DOHH2 (cell line): ENCODE measurements around the gene MIGA2.

Source experiments
- H3F3A ChIP-seq: fragments of 200-600 bp; sonication (generic), shearing (Covaris generic); 2 replicates; pipeline ENCODE4 v1.6.0; 2016; ENCODE audit warnings: antibody characterized with exemption, mild to moderate bottlenecking; ENCODE audit not compliant: control insufficient read depth, insufficient read depth
- H3K27ac ChIP-seq: fragments of 200-600 bp; sonication (generic); 2 replicates; pipeline ENCODE4 v1.5.1; 2014; ENCODE audit warnings: low read depth, mild to moderate bottlenecking, low read length, moderate library complexity
- H3K27me3 ChIP-seq: fragments of 200-600 bp; sonication (generic); 2 replicates; pipeline ENCODE4 v1.6.1; 2014; ENCODE audit warnings: mild to moderate bottlenecking, low read length, mixed read lengths; ENCODE audit not compliant: control insufficient read depth
- H3K36me3 ChIP-seq: fragments of 200-600 bp; sonication (generic); 2 replicates; pipeline ENCODE4 v1.6.1; 2014; ENCODE audit warnings: mild to moderate bottlenecking, low read length, moderate library complexity, mixed read lengths; ENCODE audit not compliant: control insufficient read depth
- H3K4me1 ChIP-seq: fragments of 200-600 bp; sonication (generic); 2 replicates; pipeline ENCODE4 v1.6.1; 2014; ENCODE audit warnings: mild to moderate bottlenecking, low read length, mixed read lengths; ENCODE audit not compliant: control insufficient read depth
- H3K4me2 ChIP-seq: fragments of 200-600 bp; sonication (generic); 2 replicates; pipeline ENCODE4 v1.6.0; 2014; ENCODE audit warnings: mild to moderate bottlenecking, low read length, moderate library complexity
- H3K4me3 ChIP-seq: fragments of 200-600 bp; sonication (generic); 2 replicates; pipeline ENCODE4 v1.5.1; 2014; ENCODE audit warnings: mild to moderate bottlenecking, low read length, mixed read lengths
- H3K79me2 ChIP-seq: fragments of 200-600 bp; sonication (generic); 2 replicates; pipeline ENCODE4 v1.6.1; 2014; ENCODE audit warnings: mild to moderate bottlenecking, low read length, mixed read lengths; ENCODE audit not compliant: control insufficient read depth
- H3K9me2 ChIP-seq: fragments of 200-600 bp; sonication (generic); replicated peaks from 2 replicates; pipeline ENCODE4 v1.6.1; 2014; ENCODE audit warnings: mild to moderate bottlenecking, low read length, mixed read lengths; ENCODE audit not compliant: control insufficient read depth
- H3K9me3 ChIP-seq: fragments of 200-600 bp; sonication (generic); 2 replicates; pipeline ENCODE4 v1.6.1; 2014; ENCODE audit warnings: antibody characterized with exemption, low read length, mixed read lengths; ENCODE audit not compliant: control insufficient read depth, insufficient read depth
- H4K20me1 ChIP-seq: fragments of 200-600 bp; sonication (generic); 2 replicates; pipeline ENCODE4 v1.6.0; 2014; ENCODE audit warnings: low read depth, mild to moderate bottlenecking, antibody characterized with exemption, low read length, moderate library complexity; ENCODE audit not compliant: control insufficient read depth, insufficient read depth
- CTCF ChIP-seq: fragments of 200-600 bp; sonication (generic); IDR thresholded peaks from one replicate; pipeline ENCODE4 v1.5.1; 2014; ENCODE audit warnings: antibody characterized with exemption, mild to moderate bottlenecking, low read depth, low read length; ENCODE audit not compliant: poor library complexity, severe bottlenecking
- EZH2phosphoT487 ChIP-seq: fragments of 200-600 bp; sonication (generic); IDR thresholded peaks from 2 replicates; pipeline ENCODE4 v1.6.1; 2017; ENCODE audit warnings: borderline replicate concordance, mild to moderate bottlenecking, antibody characterized with exemption, low read length, moderate library complexity, mixed read lengths

MIGA2 gene

GRCh38 chr9:129010267-129010975, 26.0 kb upstream of the MIGA2 start:
- no peaks in the 10 kb centered on the region for H3K9me2 ChIP-seq
- H3F3A ChIP-seq, result peaks cover 13% of the 10 kb centered on the region
- H3K27me3 ChIP-seq, result no peaks in the 10 kb centered on the region
- no peak overlapping the region for H3K4me3 ChIP-seq
- no peaks in the 10 kb centered on the region for H4K20me1 ChIP-seq
- TF ChIP-seq CTCF (no peak), EZH2phosphoT487 (no peak)
- no peaks in the 10 kb centered on the region for H3K9me3 ChIP-seq
- no peak overlapping the region for H3K4me2 ChIP-seq
- H3K79me2 ChIP-seq, result no peaks in the 10 kb centered on the region
- H3K4me1 ChIP-seq, result no peaks in the 10 kb centered on the region
- H3K27ac ChIP-seq, result no peak overlapping the region
- peaks cover 78% of the 10 kb centered on the region for H3K36me3 ChIP-seq

GRCh38 chr9:129011170-129011569, 25.3 kb upstream of the MIGA2 start:
- H3K27ac ChIP-seq, result no peak overlapping the region
- TF ChIP-seq EZH2phosphoT487 (no peak), CTCF (no peak)
- no peak overlapping the region for H3K4me3 ChIP-seq
- H3K79me2 ChIP-seq, result no peaks in the 10 kb centered on the region
- H3K27me3 ChIP-seq, result no peaks in the 10 kb centered on the region
- H3F3A ChIP-seq, result peaks cover 8% of the 10 kb centered on the region; the same call in 1 of the 2 replicates
- H3K9me2 ChIP-seq, result no peaks in the 10 kb centered on the region
- H4K20me1 ChIP-seq, result no peaks in the 10 kb centered on the region
- no peaks in the 10 kb centered on the region for H3K4me1 ChIP-seq
- H3K36me3 ChIP-seq, result peaks cover 73% of the 10 kb centered on the region
- no peak overlapping the region for H3K4me2 ChIP-seq
- no peaks in the 10 kb centered on the region for H3K9me3 ChIP-seq

GRCh38 chr9:129011761-129012181, 24.7 kb upstream of the MIGA2 start:
- Histone ChIP-seq H3K79me2 (no peaks in the 10 kb centered on the region), H3K4me3 (no peak overlapping the region), H3K27me3 (no peaks in the 10 kb centered on the region), H3K27ac (no peak overlapping the region), H3K9me2 (no peaks in the 10 kb centered on the region), H3F3A (peaks cover 7% of the 10 kb centered on the region; the same call in 1 of the 2 replicates), H3K36me3 (peaks cover 67% of the 10 kb centered on the region), H3K4me2 (no peak overlapping the region), H4K20me1 (no peaks in the 10 kb centered on the region), H3K9me3 (no peaks in the 10 kb centered on the region), H3K4me1 (no peaks in the 10 kb centered on the region)
- TF ChIP-seq CTCF, result no peak
- TF ChIP-seq EZH2phosphoT487, result no peak
